GM21786 (cell line): ENCODE results near the gene FBXO3.

ENCODE experiments used
- ATAC-seq: cut with Tn5 transposase; IDR thresholded peaks from one replicate; pipeline ENCODE4 v1.9.1; 2021; ENCODE audit not compliant: unreplicated experiment

Gene FBXO3

DNA sequence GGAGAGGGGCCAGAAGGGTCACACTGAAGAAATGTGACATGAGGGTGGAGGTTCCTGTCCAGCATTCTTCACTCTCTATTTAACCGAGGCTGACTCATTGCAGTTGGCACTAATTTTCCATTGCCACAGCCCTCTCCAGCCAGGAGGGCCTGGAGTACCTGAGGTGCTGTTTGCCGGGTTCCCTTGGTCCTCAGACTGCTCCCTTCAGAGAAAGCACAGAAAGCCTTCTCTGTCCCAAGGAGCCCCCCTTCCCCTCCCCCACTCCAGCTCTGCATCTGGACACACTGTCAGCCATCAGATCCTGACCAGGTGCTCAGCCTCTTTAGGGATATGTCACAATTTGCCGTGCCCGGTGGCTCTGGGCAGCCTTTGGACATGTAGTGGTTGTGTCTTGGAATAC, 70.5 kb downstream of the FBXO3 start:
- no peak for ATAC-seq

- no peak for ATAC-seq
These were observed 71.1 kb downstream of the FBXO3 start for GRCh38 chr11:33703234-33703633.

DNA sequence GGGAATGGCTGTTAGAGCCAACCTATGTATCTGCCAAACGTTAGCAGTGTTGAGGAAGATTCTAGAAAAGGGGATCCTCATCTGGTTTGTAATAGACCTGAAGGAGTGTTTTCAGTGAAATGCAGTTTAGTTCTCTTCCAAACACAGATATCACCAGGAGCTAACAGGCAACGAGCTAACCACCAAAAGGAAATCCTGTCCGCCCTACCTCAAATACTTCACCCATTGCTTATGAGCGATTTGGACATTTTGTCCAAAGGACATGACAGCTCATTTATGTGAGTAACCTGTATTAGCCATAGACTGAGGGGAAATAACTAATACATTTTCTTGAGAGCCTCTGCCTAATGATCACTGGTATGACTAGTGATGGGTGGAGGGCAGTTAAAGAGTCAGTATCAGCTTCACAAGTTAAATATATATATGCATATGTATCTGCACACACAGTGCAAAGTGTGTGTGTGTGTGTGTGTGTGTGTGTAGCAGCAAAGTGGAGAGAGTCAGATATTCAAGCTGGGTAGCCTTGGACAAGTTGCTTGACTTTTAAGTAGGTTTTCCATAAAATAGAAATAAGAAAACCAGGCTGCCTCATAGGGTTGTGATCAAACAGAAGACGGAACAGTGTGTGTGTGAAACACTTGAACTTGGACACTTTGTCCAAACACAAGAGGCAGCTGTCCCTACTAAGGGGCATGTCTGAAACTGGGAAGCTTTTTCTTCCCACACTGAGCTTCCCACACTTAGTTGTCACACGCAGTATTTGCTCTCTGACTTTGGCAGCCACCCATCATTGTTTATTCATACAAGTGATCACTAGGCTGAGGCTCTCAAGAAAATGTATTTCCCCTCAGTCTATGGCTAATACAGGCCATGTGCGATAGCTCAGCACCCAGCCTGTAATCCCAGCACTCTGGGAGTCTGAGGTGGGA, 72.8 kb downstream of the FBXO3 start:
- ATAC-seq: no peak

- peak; percentile 89 for ATAC-seq
These were observed 73.6 kb downstream of the FBXO3 start, which contains the start of gene C11orf91 for GRCh38 chr11:33700502-33701271. TSS of gene C11orf91 (minus strand) at chr11:33700826. CDS start at chr11:33700740, 86 bp downstream.

DNA sequence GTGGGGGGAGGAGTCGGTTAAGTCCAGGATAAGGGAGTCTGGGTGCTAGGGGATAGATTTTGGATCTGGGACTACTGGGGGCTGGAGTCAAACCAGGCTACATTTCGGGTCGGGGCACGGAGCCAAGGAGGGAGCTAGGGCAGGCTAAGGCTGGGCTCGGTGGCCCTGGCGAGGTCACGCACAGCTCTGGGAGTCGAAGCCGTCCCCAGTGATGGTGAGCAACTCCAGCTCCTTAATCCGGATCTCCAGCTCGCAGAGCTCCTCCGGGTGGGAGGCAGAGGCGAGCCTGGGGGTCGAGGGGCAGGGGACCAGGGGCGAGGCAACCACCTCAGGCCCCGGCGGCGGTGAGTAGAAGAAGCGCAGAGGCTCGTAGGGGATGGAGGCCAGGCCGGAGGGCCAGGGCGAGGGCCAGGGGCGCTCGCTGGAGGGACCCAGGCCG, 74.2 kb downstream of the FBXO3 start:
- no peak for ATAC-seq

DNA sequence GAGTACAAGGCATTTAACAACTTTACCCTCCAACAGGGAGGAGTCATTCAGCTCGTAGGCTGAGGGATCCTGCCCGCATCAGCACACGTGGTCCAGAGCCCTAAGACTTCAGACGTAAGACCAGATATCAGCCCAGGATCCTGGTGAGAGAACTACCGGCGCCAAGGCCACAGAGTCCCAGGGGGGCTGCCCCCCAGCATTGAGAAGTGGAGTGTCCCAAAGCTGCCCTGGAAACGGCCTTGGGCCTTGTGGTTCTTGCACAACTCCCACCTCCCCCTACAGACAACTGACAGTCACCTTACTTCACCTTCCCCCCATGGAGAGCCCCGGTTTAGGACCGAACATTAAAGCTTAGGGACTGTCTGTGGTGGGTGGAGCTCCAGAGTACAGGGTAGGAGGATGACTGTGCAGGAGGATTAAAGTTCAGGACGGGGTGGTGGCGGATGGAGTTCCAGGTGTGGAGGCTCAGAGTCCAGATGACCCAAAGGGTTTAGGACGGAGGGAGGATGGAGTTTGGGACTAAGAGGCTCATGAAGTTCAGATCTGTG, 74.7 kb downstream of the FBXO3 start:
- no peak for ATAC-seq

DNA sequence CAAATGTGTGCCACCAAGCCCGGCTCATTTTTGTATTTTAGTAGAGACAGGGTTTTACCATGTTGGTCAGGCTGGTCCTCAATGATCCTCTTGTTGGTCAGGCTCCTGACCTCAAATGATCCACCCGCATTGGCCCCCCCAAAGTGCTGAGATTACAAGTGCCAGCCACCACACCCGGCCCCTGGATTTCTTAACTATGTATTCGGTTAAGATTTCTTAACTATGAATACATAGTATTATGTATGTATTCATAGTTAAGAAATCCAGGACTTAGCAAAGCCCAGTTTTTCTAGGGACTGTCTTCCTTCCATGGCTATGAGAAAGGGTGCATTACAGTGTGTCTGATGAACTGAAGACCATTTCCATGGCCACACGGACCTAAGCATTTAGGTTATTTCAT, 75.4 kb downstream of the FBXO3 start:
- no peak for ATAC-seq

DNA sequence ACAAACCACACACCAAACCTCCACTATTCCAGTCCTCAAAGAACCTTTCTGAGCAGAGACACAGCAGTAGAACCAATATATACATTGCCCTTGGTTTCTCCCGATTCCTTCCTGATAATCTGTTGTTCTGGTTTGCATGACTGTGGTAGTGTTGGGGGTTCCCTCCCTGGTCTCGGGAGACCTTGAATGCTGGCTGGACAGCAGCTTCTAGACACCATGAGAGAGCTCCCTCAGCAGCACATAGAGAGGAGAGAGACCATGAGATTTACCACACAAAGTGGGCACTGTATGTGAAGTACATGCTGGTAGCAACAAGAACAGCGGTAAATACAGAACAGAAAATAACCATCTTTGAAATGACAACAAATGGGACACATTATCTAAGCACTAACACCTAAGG, 76.3 kb downstream of the FBXO3 start:
- no peak for ATAC-seq

DNA sequence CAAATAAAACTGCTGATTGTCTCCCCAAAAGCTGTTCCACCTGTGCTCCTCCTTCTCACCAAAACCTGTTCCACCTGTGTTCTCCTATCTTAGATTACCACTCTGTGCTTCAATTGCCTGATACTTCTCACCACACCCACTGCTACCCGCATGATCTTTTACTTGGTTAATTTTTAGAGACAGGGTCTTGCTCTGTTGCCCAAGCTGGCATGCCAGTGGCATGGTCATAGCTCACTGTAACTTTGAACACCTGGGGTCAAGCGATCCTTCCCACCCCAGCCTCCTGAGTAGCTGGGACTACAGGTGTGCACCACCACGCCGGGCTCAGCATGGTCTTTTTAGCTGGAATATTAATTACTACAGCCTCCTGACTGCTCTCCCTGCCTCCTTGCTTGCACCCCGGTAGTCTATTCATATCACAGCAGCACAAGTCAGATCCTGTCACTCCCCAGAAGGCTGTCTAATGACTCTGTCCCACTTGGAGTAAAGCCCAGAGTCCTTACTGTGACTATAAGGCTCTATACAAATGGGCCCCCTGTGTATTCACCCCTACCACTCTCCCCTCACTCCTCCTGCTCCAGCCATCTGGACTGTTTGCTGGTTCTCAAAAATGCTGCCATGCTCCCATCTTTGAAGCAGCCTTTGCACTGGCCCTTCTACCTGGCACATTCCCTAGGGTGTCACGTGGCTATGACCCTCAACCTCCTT, 77.2 kb downstream of the FBXO3 start:
- no peak for ATAC-seq

GRCh38 chr11:33696411-33696810, 77.9 kb downstream of the FBXO3 start:
- no peak for ATAC-seq

- no peak for ATAC-seq
These were observed 79.2 kb downstream of the FBXO3 start for GRCh38 chr11:33695051-33695566.

DNA sequence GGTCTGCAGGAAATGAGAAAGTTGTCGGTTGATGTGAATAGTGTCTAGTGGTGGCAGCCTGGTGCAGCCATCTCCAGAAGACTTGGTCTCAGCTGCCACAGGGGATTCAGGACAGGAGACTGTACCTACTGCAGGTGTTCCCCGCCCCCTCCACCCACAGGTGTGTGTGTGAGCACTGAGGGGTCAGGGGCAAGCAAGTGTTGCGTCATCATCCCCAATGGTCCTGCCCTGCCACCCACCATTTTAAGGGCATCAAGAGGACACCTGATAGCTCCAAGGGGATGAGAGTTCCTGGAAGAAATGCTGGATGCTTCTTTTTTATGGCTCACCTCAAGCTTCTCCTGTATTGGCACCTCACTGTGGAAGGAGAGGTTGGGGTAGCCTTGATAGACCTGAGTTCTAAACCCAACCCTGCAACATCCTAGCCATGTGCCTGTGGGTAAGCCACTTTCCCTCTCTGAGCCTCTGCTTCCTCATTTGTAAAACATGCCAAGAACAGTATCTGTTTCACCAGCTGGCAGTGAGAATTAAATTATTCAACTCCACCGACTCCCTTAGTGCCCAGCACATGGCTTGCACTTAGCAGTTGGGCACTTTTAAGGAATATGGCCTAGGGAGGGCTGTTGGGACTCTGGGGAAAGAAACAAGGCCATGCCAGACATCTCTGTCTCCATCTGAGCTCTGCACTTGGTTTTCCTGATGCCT, 79.8 kb downstream of the FBXO3 start:
- ATAC-seq: no peak

DNA sequence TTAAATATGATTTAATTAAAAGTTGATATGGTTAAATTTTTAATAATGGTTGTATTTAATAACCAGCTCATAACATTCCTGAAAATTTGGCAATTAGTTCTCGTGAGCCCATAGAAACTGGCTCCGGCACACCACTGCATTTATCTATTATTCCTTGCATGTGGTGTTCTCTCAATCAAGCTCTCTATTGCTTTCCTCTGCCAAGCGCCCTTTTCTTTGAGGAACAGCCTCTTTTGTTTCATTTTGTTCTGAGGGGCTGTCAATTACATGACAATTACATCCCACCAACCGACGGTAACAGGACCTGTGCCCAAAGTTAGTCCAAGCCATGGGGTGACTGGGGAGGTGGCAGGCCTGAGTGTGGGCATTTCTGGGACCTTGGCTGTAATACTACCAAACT, 81.8 kb downstream of the FBXO3 start:
- no peak for ATAC-seq

DNA sequence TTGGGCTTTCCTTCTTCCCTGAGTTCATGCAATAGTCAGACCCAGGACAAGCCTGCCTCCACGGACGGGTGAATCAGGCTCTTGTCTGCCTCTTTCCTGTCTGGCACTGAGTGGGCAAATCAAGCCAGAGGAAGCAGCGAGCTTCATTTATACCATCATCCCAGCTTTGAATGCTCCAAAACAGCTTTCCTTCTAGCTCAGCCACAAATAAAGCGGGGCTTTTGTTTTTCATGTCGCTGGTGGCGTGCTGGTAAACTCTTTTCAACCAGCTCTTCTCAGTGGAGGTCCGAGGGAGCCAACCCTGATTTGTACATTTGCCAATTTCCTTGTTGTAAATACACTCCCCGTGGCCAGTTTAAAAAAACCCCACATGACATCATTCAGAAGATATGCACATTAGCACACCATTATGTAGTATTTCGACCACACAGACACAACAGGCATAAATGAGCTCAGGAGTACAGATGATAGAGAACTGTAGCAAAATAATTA, 82.3 kb downstream of the FBXO3 start:
- no peak for ATAC-seq

DNA sequence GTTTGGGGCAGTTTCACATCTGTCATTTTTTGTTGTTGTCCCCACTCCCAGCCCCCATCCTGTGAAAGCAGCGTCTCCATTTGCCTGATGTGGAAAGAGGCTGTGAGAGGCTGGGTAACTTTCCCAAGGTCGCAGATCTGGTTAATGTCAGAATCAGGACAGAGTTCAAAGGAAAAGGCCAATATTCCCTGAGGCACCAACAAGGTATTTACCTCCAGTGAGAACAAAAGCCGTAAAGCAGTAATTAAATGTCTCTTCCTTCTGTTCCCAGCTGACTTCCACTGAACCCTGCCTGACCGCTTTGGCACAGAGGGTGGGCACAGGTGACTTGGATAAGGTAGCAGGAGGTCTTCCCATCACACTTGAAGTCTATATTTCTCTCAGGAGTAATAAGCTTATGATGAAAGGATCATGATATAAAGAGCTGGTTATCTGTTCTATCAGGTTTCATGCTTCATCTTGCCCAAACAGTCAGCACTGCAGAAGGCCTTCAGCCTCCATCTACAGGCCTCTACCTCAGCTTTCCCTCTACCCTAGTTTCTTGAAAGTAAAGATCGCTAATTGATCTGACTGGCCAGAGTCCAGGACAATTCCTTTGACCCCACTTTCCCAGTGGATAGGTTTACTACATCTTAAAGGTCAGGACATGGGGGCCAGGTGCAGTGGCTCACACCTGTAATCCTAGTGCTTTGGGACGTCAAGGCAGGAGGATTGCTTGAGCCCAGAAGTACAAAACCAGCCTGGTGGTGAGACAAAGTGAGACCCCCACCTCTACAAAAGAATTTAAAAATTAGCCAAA, 83.1 kb downstream of the FBXO3 start:
- no peak for ATAC-seq
